ENCODE results near the gene LAMA3.
"Not testable (repeated sequence)": the region's sequence is repeated elsewhere in the genome, so short reads cannot be mapped to it uniquely, and the experiment has no call there.

LAMA3 gene

DNA sequence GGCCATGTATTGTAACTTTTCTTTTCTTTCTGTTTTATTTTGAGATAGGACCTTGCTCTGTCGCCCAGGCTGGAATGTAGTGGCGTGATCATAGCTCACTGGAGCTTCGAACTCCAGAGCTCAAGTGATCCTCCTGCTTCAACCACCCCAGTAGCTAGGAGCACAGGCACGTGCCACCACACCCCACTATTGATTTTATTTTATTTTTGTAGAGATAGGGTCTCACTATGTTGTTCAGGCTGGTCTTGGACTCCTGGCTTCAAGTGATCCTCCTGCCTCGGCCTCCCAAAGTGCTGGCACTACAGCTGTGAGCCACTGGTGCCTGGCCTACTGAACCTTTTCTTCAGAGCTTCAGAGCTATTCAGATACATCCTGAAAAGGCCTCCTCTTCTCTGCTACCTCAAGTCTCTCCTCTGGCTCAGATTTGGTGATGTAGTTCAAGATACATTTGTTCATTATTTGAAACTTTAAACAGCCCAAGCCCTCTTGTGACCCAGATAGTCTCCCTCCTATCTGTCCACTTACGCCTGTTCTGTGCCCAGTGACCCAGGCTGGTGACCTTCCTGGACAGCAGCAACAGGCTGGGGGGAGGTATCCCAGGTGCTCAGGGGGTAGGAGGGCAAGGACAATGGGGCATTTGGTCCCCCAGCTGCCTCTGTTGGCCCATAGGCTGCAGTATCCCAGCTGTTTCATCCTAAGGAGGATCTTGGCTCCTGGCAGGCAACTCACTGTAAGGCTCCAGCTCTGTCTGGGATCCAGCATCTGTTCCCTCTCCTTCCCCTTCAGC lies 38.6 kb downstream of the LAMA3 start:
- Histone ChIP-seq H3K36me3 (ENCODE audit: control insufficient read depth, insufficient read depth, low read length) (no peaks in the 10 kb centered on the region), H3K27ac (ENCODE audit: insufficient read depth, low read depth, low read length, poor library complexity, severe bottlenecking) (no peak overlapping the region), H3K9me3 (ENCODE audit: control insufficient read depth, low read length) (no peaks in the 10 kb centered on the region), H3K27me3 (ENCODE audit: control insufficient read depth, insufficient read depth, low read length, poor library complexity, severe bottlenecking) (no peaks in the 10 kb centered on the region), H3K4me3 (ENCODE audit: insufficient read depth, low read depth, low read length) (no peak overlapping the region), H3K4me1 (ENCODE audit: control insufficient read depth, insufficient read depth, low read length) (no peaks in the 10 kb centered on the region)
- WGBS, 2 experiments = 92 to 96% methylated on average over 6 of the region's 6 CpGs

DNA sequence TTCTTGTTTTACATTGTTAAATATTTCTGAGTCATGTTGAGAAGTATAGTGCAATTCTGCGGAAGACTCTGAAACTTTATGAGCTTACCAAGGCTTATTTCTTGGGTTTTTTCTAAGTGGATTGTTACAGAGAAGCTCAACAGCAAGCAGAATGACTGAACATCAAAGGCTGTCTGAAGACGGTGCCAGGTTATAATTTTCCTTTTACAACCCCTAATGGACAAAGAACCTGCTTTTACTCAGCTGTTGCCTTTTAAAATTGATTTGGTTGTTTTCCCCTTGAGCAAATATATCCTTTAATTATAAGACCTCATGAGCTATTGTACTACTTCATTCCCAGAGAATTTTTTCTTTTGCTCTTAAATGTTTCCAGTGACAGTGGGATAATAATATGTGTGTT lies 41.6 kb downstream of the LAMA3 start:
- Histone ChIP-seq H3K4me1 (ENCODE audit: control insufficient read depth, insufficient read depth, low read length) (no peaks in the 10 kb centered on the region), H3K36me3 (ENCODE audit: control insufficient read depth, insufficient read depth, low read length) (no peaks in the 10 kb centered on the region), H3K27me3 (ENCODE audit: control insufficient read depth, insufficient read depth, low read length, poor library complexity, severe bottlenecking) (no peaks in the 10 kb centered on the region), H3K4me3 (ENCODE audit: insufficient read depth, low read depth, low read length) (no peak overlapping the region), H3K9me3 (ENCODE audit: control insufficient read depth, low read length) (no peaks in the 10 kb centered on the region), H3K27ac (ENCODE audit: insufficient read depth, low read depth, low read length, poor library complexity, severe bottlenecking) (no peak overlapping the region)
- WGBS, 2 experiments = 87 to 100% methylated on average over 2 of the region's 2 CpGs

DNA sequence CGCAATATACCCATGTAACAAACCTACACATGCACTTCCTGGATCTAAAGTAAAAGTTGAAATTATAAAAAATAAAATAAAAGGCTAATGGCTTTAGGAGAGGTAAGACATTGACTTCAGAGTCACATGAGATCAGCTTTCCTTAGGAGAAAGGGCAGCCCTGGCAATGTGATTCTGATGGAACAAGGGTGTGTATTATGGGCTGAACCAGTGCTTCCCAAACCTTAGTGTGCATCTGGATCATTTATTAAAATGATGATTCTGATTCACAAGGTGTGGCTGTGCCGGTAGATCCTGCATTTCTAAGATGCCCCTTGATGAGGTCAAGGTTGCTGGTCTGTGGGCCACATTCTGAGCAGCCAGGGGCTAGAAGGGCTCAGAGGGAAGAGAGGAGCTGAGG lies 42.6 kb downstream of the LAMA3 start:
- H3K27ac ChIP-seq (ENCODE audit: insufficient read depth, low read depth, low read length, poor library complexity, severe bottlenecking) = no peak overlapping the region
- 89 to 94% methylated on average over 1 of the region's 2 CpGs for WGBS, 2 experiments

DNA sequence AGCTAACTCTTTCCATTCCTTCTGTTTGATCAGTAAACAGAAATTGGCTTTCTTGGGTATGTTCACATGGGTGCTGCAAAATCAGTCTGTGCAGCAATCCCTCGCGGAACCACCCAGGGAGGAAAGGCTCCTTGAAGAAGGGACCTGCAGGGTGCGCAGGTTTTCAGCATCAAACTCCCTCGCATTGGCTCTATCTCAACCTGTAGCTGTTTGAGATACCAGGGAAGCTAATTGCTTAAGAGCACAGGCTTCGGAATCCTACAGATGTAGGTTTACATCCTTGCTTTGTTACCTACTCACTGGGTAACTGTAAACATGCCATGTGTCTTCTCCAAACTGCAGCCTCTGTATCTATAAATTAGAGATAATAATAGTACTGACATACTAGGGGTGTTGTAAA lies 43.2 kb downstream of the LAMA3 start:
- H3K27ac ChIP-seq (ENCODE audit: insufficient read depth, low read depth, low read length, poor library complexity, severe bottlenecking) = no peak overlapping the region
- H3K9me3 ChIP-seq (ENCODE audit: control insufficient read depth, low read length) = no peaks in the 10 kb centered on the region
- WGBS, 2 experiments = 80 to 82% methylated on average over 5 of the region's 5 CpGs
- H3K4me3 ChIP-seq (ENCODE audit: insufficient read depth, low read depth, low read length) = no peak overlapping the region
- peaks cover 7% of the 10 kb centered on the region for H3K4me1 ChIP-seq (ENCODE audit: control insufficient read depth, insufficient read depth, low read length)
- no peaks in the 10 kb centered on the region for H3K27me3 ChIP-seq (ENCODE audit: control insufficient read depth, insufficient read depth, low read length, poor library complexity, severe bottlenecking)
- H3K36me3 ChIP-seq (ENCODE audit: control insufficient read depth, insufficient read depth, low read length) = no peaks in the 10 kb centered on the region

More for the DNA sequence above, 42.6 kb downstream of the LAMA3 start:
- Histone ChIP-seq H3K36me3 (ENCODE audit: control insufficient read depth, insufficient read depth, low read length) (no peaks in the 10 kb centered on the region), H3K27me3 (ENCODE audit: control insufficient read depth, insufficient read depth, low read length, poor library complexity, severe bottlenecking) (no peaks in the 10 kb centered on the region), H3K4me3 (ENCODE audit: insufficient read depth, low read depth, low read length) (no peak overlapping the region), H3K4me1 (ENCODE audit: control insufficient read depth, insufficient read depth, low read length) (peaks cover 2% of the 10 kb centered on the region), H3K9me3 (ENCODE audit: control insufficient read depth, low read length) (no peaks in the 10 kb centered on the region)

DNA sequence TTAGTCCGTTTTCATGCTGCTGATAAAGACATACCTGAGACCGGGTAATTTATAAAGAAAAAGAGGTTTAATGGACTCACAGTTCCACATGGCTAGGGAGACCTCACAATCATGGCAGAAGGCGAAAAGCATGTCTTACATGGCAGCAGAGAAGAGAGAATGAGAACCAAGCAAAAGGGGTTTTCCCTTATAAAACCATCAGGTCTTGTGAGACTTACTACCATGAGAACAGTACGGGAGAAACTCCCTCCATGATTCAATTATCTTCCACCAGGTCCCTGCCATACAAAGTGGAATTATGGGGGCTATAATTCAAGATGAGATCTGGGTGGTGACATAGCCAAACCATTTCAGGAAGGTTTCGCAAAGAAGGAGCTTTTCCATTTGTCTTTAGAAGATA lies 44.0 kb downstream of the LAMA3 start:
- not testable (repeated sequence) for H3K4me1 ChIP-seq (ENCODE audit: control insufficient read depth, insufficient read depth, low read length); H3K9me3 ChIP-seq (ENCODE audit: control insufficient read depth, low read length); H3K27me3 ChIP-seq (ENCODE audit: control insufficient read depth, insufficient read depth, low read length, poor library complexity, severe bottlenecking); H3K4me3 ChIP-seq (ENCODE audit: insufficient read depth, low read depth, low read length); H3K36me3 ChIP-seq (ENCODE audit: control insufficient read depth, insufficient read depth, low read length); H3K27ac ChIP-seq (ENCODE audit: insufficient read depth, low read depth, low read length, poor library complexity, severe bottlenecking)
- 91 to 94% methylated on average over 4 to 5 of the region's 5 CpGs for WGBS, 2 experiments

- H3K27ac ChIP-seq (ENCODE audit: insufficient read depth, low read depth, low read length, poor library complexity, severe bottlenecking) = no peak overlapping the region
- H3K4me1 ChIP-seq (ENCODE audit: control insufficient read depth, insufficient read depth, low read length) = peaks cover 7% of the 10 kb centered on the region
- 93 to 94% methylated on average over 7 of the region's 7 CpGs for WGBS, 2 experiments
Observed at GRCh38 chr18:23733895-23734294, 44.6 kb downstream of the LAMA3 start.

DNA sequence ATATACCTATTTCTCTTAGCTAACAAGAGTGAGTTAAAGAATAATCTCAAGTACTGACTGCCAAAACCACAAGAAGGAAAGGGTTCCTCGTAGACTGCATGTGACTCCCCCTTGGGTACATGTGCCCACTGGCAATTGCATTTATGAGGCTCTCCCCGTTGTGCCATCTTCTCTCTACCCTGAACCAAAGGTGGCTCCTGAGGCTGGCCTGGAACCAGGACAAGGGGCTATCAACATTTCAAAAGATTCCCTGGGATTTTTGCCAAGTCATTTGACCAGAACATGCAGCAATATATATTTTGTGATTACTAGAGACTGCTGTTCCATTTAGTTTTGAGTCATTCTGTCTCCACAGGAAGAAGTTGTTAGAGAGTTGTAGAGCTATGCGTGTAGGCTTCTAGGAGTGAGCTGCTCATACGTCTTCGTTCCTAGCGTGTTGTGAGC lies 45.8 kb downstream of the LAMA3 start:
- Histone ChIP-seq H3K27ac (ENCODE audit: insufficient read depth, low read depth, low read length, poor library complexity, severe bottlenecking) (no peak overlapping the region), H3K9me3 (ENCODE audit: control insufficient read depth, low read length) (no peaks in the 10 kb centered on the region), H3K36me3 (ENCODE audit: control insufficient read depth, insufficient read depth, low read length) (no peaks in the 10 kb centered on the region), H3K4me3 (ENCODE audit: insufficient read depth, low read depth, low read length) (no peak overlapping the region), H3K4me1 (ENCODE audit: control insufficient read depth, insufficient read depth, low read length) (peaks cover 7% of the 10 kb centered on the region), H3K27me3 (ENCODE audit: control insufficient read depth, insufficient read depth, low read length, poor library complexity, severe bottlenecking) (no peaks in the 10 kb centered on the region)
- 94 to 96% methylated on average over 6 of the region's 6 CpGs for WGBS, 2 experiments

More at GRCh38 chr18:23733895-23734294, 44.6 kb downstream of the LAMA3 start:
- Histone ChIP-seq H3K36me3 (ENCODE audit: control insufficient read depth, insufficient read depth, low read length) (no peaks in the 10 kb centered on the region), H3K4me3 (ENCODE audit: insufficient read depth, low read depth, low read length) (no peak overlapping the region), H3K9me3 (ENCODE audit: control insufficient read depth, low read length) (no peaks in the 10 kb centered on the region), H3K27me3 (ENCODE audit: control insufficient read depth, insufficient read depth, low read length, poor library complexity, severe bottlenecking) (no peaks in the 10 kb centered on the region)

- H3K27me3 ChIP-seq (ENCODE audit: control insufficient read depth, insufficient read depth, low read length, poor library complexity, severe bottlenecking) = no peaks in the 10 kb centered on the region
- H3K4me1 ChIP-seq (ENCODE audit: control insufficient read depth, insufficient read depth, low read length) = peaks cover 7% of the 10 kb centered on the region
- no peaks in the 10 kb centered on the region for H3K9me3 ChIP-seq (ENCODE audit: control insufficient read depth, low read length)
- no peak overlapping the region for H3K27ac ChIP-seq (ENCODE audit: insufficient read depth, low read depth, low read length, poor library complexity, severe bottlenecking)
- WGBS, 2 experiments = 90 to 91% methylated on average over 9 of the region's 9 CpGs
- H3K36me3 ChIP-seq (ENCODE audit: control insufficient read depth, insufficient read depth, low read length) = no peaks in the 10 kb centered on the region
- no peak overlapping the region for H3K4me3 ChIP-seq (ENCODE audit: insufficient read depth, low read depth, low read length)
Observed at GRCh38 chr18:23737578-23737977, 48.3 kb downstream of the LAMA3 start.

GRCh38 chr18:23738151-23738550 lies 48.9 kb downstream of the LAMA3 start:
- peaks cover 7% of the 10 kb centered on the region for H3K4me1 ChIP-seq (ENCODE audit: control insufficient read depth, insufficient read depth, low read length)
- no peaks in the 10 kb centered on the region for H3K27me3 ChIP-seq (ENCODE audit: control insufficient read depth, insufficient read depth, low read length, poor library complexity, severe bottlenecking)
- WGBS, 2 experiments = 90 to 93% methylated on average over 5 of the region's 5 CpGs

GRCh38 chr18:23738575-23738974 lies 49.3 kb downstream of the LAMA3 start:
- Histone ChIP-seq H3K27me3 (ENCODE audit: control insufficient read depth, insufficient read depth, low read length, poor library complexity, severe bottlenecking) (no peaks in the 10 kb centered on the region), H3K36me3 (ENCODE audit: control insufficient read depth, insufficient read depth, low read length) (no peaks in the 10 kb centered on the region), H3K27ac (ENCODE audit: insufficient read depth, low read depth, low read length, poor library complexity, severe bottlenecking) (no peak overlapping the region), H3K4me1 (ENCODE audit: control insufficient read depth, insufficient read depth, low read length) (peaks cover 7% of the 10 kb centered on the region), H3K4me3 (ENCODE audit: insufficient read depth, low read depth, low read length) (no peak overlapping the region), H3K9me3 (ENCODE audit: control insufficient read depth, low read length) (no peaks in the 10 kb centered on the region)
- 86 to 87% methylated on average over 5 of the region's 5 CpGs for WGBS, 2 experiments

More at GRCh38 chr18:23738151-23738550, 48.9 kb downstream of the LAMA3 start:
- no peaks in the 10 kb centered on the region for H3K36me3 ChIP-seq (ENCODE audit: control insufficient read depth, insufficient read depth, low read length)
- no peak overlapping the region for H3K4me3 ChIP-seq (ENCODE audit: insufficient read depth, low read depth, low read length)
- no peaks in the 10 kb centered on the region for H3K9me3 ChIP-seq (ENCODE audit: control insufficient read depth, low read length)
- H3K27ac ChIP-seq (ENCODE audit: insufficient read depth, low read depth, low read length, poor library complexity, severe bottlenecking) = no peak overlapping the region
